H1 (cell line): Measurements from ENCODE around the gene PAX9. TPM values are rescaled to one million over a fixed set of nuclear protein-coding genes. Genes with fewer than 3 reads are reported as not detected.
A peak's percentile ranks its signal among the peaks of the same experiment; 100 is the strongest.

Experiments used
- CTCF ChIA-PET: fragments of 300-600 bp; sonication (Branson Sonifier 250); formaldehyde crosslinking; loops from one replicate; lab custom pipeline; 2021; ENCODE audit not compliant: partially characterized antibody; lab: Charles Lee
- POLR2A ChIA-PET: fragments of 300-600 bp; sonication (Branson Sonifier 250); formaldehyde crosslinking; loops from one replicate; lab custom pipeline; 2021; ENCODE audit warnings: inconsistent platforms; ENCODE audit not compliant: partially characterized antibody; lab: Charles Lee
- DNase-seq, 2 experiments: peaks; one replicate each; pipeline versions ENCODE4 v3.0.0 to v3.0.0-alpha.2; 2010 to 2022; ENCODE audit warnings: low spot score in 2 of 2, low read depth in 1 of 2, mixed read lengths in 1 of 2
- FAIRE-seq: peaks from 2 replicates; lab custom pipeline; 2011; peaks lifted over from hg19 to GRCh38; lab: Jason Lieb, UNC
- H2AFZ ChIP-seq: 2 replicates; pipeline ENCODE4 v1.8.1; 2012; ENCODE audit warnings: low read length, inconsistent platforms
- H2AK5ac ChIP-seq: 2 replicates; pipeline ENCODE4 v1.6.1; 2013; ENCODE audit warnings: low read depth, low read length
- H2BK120ac ChIP-seq: replicated peaks from 2 replicates; pipeline ENCODE3; 2013; ENCODE audit warnings: low read depth, low read length, inconsistent platforms
- H2BK12ac ChIP-seq: 2 replicates; pipeline ENCODE4 v1.6.1; 2013; ENCODE audit warnings: low read depth, low read length
- H2BK15ac ChIP-seq: 2 replicates; pipeline ENCODE4 v1.6.1; 2013; ENCODE audit warnings: low read length
- H2BK20ac ChIP-seq: 2 replicates; pipeline ENCODE4 v1.6.1; 2013; ENCODE audit warnings: low read length
- H2BK5ac ChIP-seq: 2 replicates; pipeline ENCODE4 v1.6.1; 2013; ENCODE audit warnings: low read depth, low read length
- H3K14ac ChIP-seq: 2 replicates; pipeline ENCODE4 v1.6.1; 2013; ENCODE audit warnings: inconsistent platforms; ENCODE audit not compliant: insufficient read length
- H3K18ac ChIP-seq: 2 replicates; pipeline ENCODE4 v1.6.1; 2013; ENCODE audit warnings: low read length; ENCODE audit errors: extremely low read depth
- H3K23ac ChIP-seq: 2 replicates; pipeline ENCODE4 v1.6.1; 2013; ENCODE audit warnings: inconsistent platforms; ENCODE audit not compliant: insufficient read length
- H3K23me2 ChIP-seq: 2 replicates; pipeline ENCODE4 v1.6.1; 2013; ENCODE audit warnings: low read depth, low read length
- H3K27ac ChIP-seq: 2 replicates; pipeline ENCODE4 v1.6.1; 2011; ENCODE audit warnings: low read depth, low read length, inconsistent platforms
- H3K27me3 ChIP-seq, 4 experiments: replicated peaks in 1 of 4; 1 replicate in 1 of 4; 2 replicates in 3 of 4; pipeline versions ENCODE4 v1.6.1 to v1.8.1; 2011 to 2013; ENCODE audit warnings: low read length in 3 of 4, mild to moderate bottlenecking in 3 of 4, inconsistent platforms in 2 of 4, mixed read lengths in 2 of 4, moderate library complexity in 1 of 4; ENCODE audit not compliant: control insufficient read depth in 3 of 4, insufficient read depth in 3 of 4; ENCODE audit errors: extremely low read depth in 1 of 4
- H3K36me3 ChIP-seq, 4 experiments: 2 replicates each; pipeline versions ENCODE4 v1.6.1 to v1.8.1; 2011 to 2013; ENCODE audit warnings: mild to moderate bottlenecking in 4 of 4, low read length in 3 of 4, moderate library complexity in 2 of 4, control low read depth in 1 of 4, inconsistent platforms in 1 of 4; ENCODE audit not compliant: insufficient read depth in 4 of 4, control insufficient read depth in 2 of 4
- H3K4ac ChIP-seq: replicated peaks from 2 replicates; pipeline ENCODE3; 2013; ENCODE audit warnings: low read length, low read depth, mixed read lengths, inconsistent platforms; ENCODE audit not compliant: insufficient read length
- H3K4me1 ChIP-seq, 4 experiments: replicated peaks in 1 of 4; 1 replicate in 1 of 4; 2 replicates in 3 of 4; pipeline versions ENCODE4 v1.6.1 to v1.8.1; 2011 to 2013; ENCODE audit warnings: low read length in 3 of 4, inconsistent platforms in 2 of 4, mixed read lengths in 1 of 4; ENCODE audit not compliant: insufficient read depth in 4 of 4, control insufficient read depth in 3 of 4
- H3K4me2 ChIP-seq, 2 experiments: 2 replicates each; pipeline versions ENCODE4 v1.6.1 to v1.8.1; 2011 to 2013; ENCODE audit warnings: low read depth in 2 of 2, low read length in 2 of 2, control low read depth in 1 of 2, inconsistent platforms in 1 of 2, mild to moderate bottlenecking in 1 of 2; ENCODE audit not compliant: insufficient read depth in 1 of 2
- H3K4me3 ChIP-seq, 4 experiments: fragments of 200-600, 300-600 bp in 1 of 4; sonication (generic), shearing (Covaris generic), sonication (Bioruptor Twin) in 1 of 4; 2 replicates each; pipeline versions ENCODE4 v1.5.1 to v1.8.1; 2011 to 2016; ENCODE audit warnings: low read length in 4 of 4, low read depth in 3 of 4, control low read depth in 2 of 4, inconsistent platforms in 2 of 4, mild to moderate bottlenecking in 2 of 4, mixed read lengths in 1 of 4, moderate library complexity in 1 of 4; ENCODE audit not compliant: insufficient read depth in 2 of 4; ENCODE audit errors: extremely low read depth in 1 of 4
- H3K56ac ChIP-seq: replicated peaks from 2 replicates; pipeline ENCODE3; 2013; ENCODE audit warnings: low read depth, mild to moderate bottlenecking, mixed read lengths, low read length, inconsistent platforms; ENCODE audit not compliant: insufficient read length
- H3K79me1 ChIP-seq: 2 replicates; pipeline ENCODE4 v1.6.1; 2013; ENCODE audit warnings: low read depth, low read length, control low read depth
- H3K79me2 ChIP-seq, 2 experiments: 2 replicates each; pipeline versions ENCODE4 v1.6.1 to v1.8.1; 2012 to 2013; ENCODE audit warnings: low read length in 2 of 2, mild to moderate bottlenecking in 2 of 2, inconsistent platforms in 1 of 2; ENCODE audit not compliant: insufficient read depth in 2 of 2, control insufficient read depth in 1 of 2
- H3K9ac ChIP-seq, 4 experiments: replicated peaks in 1 of 4; 1 replicate in 1 of 4; 2 replicates in 3 of 4; pipeline versions ENCODE4 v1.6.1 to v1.8.1; 2011 to 2013; ENCODE audit warnings: low read depth in 3 of 4, low read length in 3 of 4, control low read depth in 2 of 4, mild to moderate bottlenecking in 2 of 4, moderate library complexity in 2 of 4, inconsistent platforms in 1 of 4; ENCODE audit errors: extremely low read depth in 1 of 4
- H3K9me3 ChIP-seq, 2 experiments: 2 replicates each; pipeline versions ENCODE4 v1.6.1 to v1.8.1; 2012 to 2013; ENCODE audit warnings: mild to moderate bottlenecking in 2 of 2, moderate library complexity in 2 of 2, control low read depth in 1 of 2, inconsistent platforms in 1 of 2, low read depth in 1 of 2, low read length in 1 of 2, mixed read lengths in 1 of 2; ENCODE audit not compliant: insufficient read depth in 2 of 2
- H4K20me1 ChIP-seq, 2 experiments: replicated peaks in 1 of 2; 2 replicates each; pipeline versions ENCODE3 to v1.8.1; 2011 to 2013; ENCODE audit warnings: inconsistent platforms in 2 of 2, low read length in 2 of 2, mild to moderate bottlenecking in 1 of 2; ENCODE audit not compliant: insufficient read depth in 2 of 2, control insufficient read depth in 1 of 2
- H4K5ac ChIP-seq: 2 replicates; pipeline ENCODE4 v1.6.1; 2013; ENCODE audit warnings: low read length, low read depth, mixed read lengths, inconsistent platforms; ENCODE audit not compliant: insufficient read length
- H4K8ac ChIP-seq: 2 replicates; pipeline ENCODE4 v1.8.0; 2013; ENCODE audit warnings: mild to moderate bottlenecking, moderate library complexity, low read length, inconsistent platforms; ENCODE audit not compliant: insufficient read depth; ENCODE audit errors: extremely low read depth
- H4K91ac ChIP-seq: replicated peaks from 2 replicates; pipeline ENCODE3; 2013; ENCODE audit warnings: low read length, mixed read lengths, inconsistent platforms; ENCODE audit not compliant: insufficient read length
- BCL11A ChIP-seq, 2 experiments: IDR thresholded peaks; one replicate each; pipeline ENCODE4 v1.6.1; 2011; ENCODE audit warnings: low read depth in 2 of 2, low read length in 2 of 2, mild to moderate bottlenecking in 2 of 2
- CHD2 ChIP-seq: IDR thresholded peaks from 2 replicates; pipeline ENCODE4 v1.6.1; 2012; ENCODE audit warnings: low read length, improper control_type of control experiment
- EZH2 ChIP-seq: fragments of 200-600 bp; sonication (generic); IDR thresholded peaks from 2 replicates; pipeline ENCODE4 v1.7.1; 2012; ENCODE audit warnings: low read depth, mild to moderate bottlenecking, moderate library complexity, low read length, inconsistent platforms; ENCODE audit not compliant: severe bottlenecking
- KDM1A ChIP-seq: fragments of 200-600, 300-600 bp; sonication (generic); IDR thresholded peaks from 2 replicates; pipeline ENCODE4 v1.7.1; 2016; ENCODE audit warnings: mild to moderate bottlenecking, low read length, borderline replicate concordance
- KDM4A ChIP-seq: IDR thresholded peaks from one replicate; pipeline ENCODE4 v1.7.1; 2012; ENCODE audit warnings: low read depth, mild to moderate bottlenecking, moderate library complexity, low read length, inconsistent platforms; ENCODE audit not compliant: severe bottlenecking
- POU5F1 ChIP-seq: IDR thresholded peaks from 2 replicates; pipeline ENCODE4 v1.6.1; 2011; ENCODE audit warnings: low read depth, mild to moderate bottlenecking, low read length, moderate library complexity
- RFX5 ChIP-seq: IDR thresholded peaks from 2 replicates; pipeline ENCODE4 v1.6.1; 2011; ENCODE audit warnings: low read depth, low read length, improper control_type of control experiment, borderline replicate concordance
- RXRA ChIP-seq: IDR thresholded peaks from 2 replicates; pipeline ENCODE4 v1.6.1; 2011; ENCODE audit warnings: low read depth, mild to moderate bottlenecking, low read length, moderate library complexity; ENCODE audit not compliant: insufficient read depth
- SP1 ChIP-seq: IDR thresholded peaks from 2 replicates; pipeline ENCODE4 v1.6.1; 2011; ENCODE audit warnings: low read depth, low read length
- SP2 ChIP-seq: IDR thresholded peaks from 2 replicates; pipeline ENCODE4 v1.6.1; 2012; ENCODE audit warnings: mild to moderate bottlenecking, low read length, inconsistent platforms
- SRF ChIP-seq: IDR thresholded peaks from 2 replicates; pipeline ENCODE4 v1.6.1; 2011; ENCODE audit warnings: mild to moderate bottlenecking, low read depth, low read length, moderate library complexity
- TBP ChIP-seq: IDR thresholded peaks from 2 replicates; pipeline ENCODE4 v1.6.1; 2011; ENCODE audit warnings: low read depth, low read length, improper control_type of control experiment
- TCF12 ChIP-seq: IDR thresholded peaks from 2 replicates; pipeline ENCODE4 v1.6.1; 2011; ENCODE audit warnings: low read depth, mild to moderate bottlenecking, low read length
- ZNF274 ChIP-seq: IDR thresholded peaks from 2 replicates; pipeline ENCODE4 v1.7.0; 2012; ENCODE audit warnings: low read length, borderline replicate concordance; ENCODE audit errors: extremely low read depth
- WGBS, 2 experiments: shearing (Covaris generic) in 1 of 2; methylation state at CpG; one replicate each; pipeline versions ENCODE4 v1.1.6 to v1.1.7; 2013 to 2015; ENCODE audit warnings: low lambda C conversion rate in 2 of 2, mixed read lengths in 2 of 2, inconsistent platforms in 1 of 2, low coverage in 1 of 2, missing lambda C conversion rate in 1 of 2; ENCODE audit not compliant: insufficient replicate concordance in 2 of 2, insufficient coverage in 1 of 2, insufficient read length in 1 of 2; ENCODE audit errors: extremely low coverage in 1 of 2, missing lambda C conversion rate in 1 of 2; 5-methylcytosine and 5-hydroxymethylcytosine counted together
- polyA plus RNA-seq, 7 experiments: library from polyadenylated mRNA; depleted of rRNA in 3 of 7; stranded (reverse) in 5 of 7; unstranded in 2 of 7; fragments of >200 nt in 5 of 7; fragments of 200-250 nt in 2 of 7; gene quantifications; 1 replicate in 5 of 7; 2 replicates in 1 of 7; 4 replicates in 1 of 7; pipeline versions ENCODE4 v1.2.1 to v1.2.3, GENCODE V29; 2011 to 2013; ENCODE audit warnings: missing spikeins in 2 of 7, mixed read lengths in 2 of 7
- total RNA-seq: library from RNA; stranded (reverse); fragmentation: NEBNext Ultra II Directional; extraction: Animal tissue kit (Norgen Biotek cat#: 25700); gene quantifications from 2 replicates; pipeline ENCODE4 v1.2.1, GENCODE V29; 2021

PAX9 gene
- total and polyA plus RNA-seq, 2 of the 8 experiments (the other 6 are each of a cell fraction or from before 2014, with no cell fraction given) = 0.05 TPM; not detected in 1

GRCh38 chr14:36626151-36626550, 35.5 kb upstream of the PAX9 start:
- Histone ChIP-seq H4K91ac (no peak overlapping the region), H3K79me2 (no peaks in the 10 kb centered on the region), H2BK5ac (no peak overlapping the region), H3K4me1 (peaks cover 0 to 5% (median 0%) of the 10 kb centered on the region in 4 experiments; a peak in 1 of 7 replicates), H3K4ac (no peak overlapping the region), H3K23me2 (peaks cover 2% of the 10 kb centered on the region; the same call in 1 of the 2 replicates), H3K9ac (no peak overlapping the region), H2AFZ (peak overlapping the region; percentile 67; the same call in 1 of the 2 replicates), H2AK5ac (no peak overlapping the region), H2BK12ac (no peak overlapping the region), H3K79me1 (no peaks in the 10 kb centered on the region), H3K56ac (no peak overlapping the region), H2BK120ac (no peak overlapping the region), H2BK20ac (no peak overlapping the region), H3K18ac (no peak overlapping the region), H3K36me3 (no peaks in the 10 kb centered on the region), H3K27ac (no peak overlapping the region), H2BK15ac (no peak overlapping the region), H3K9me3 (no peaks in the 10 kb centered on the region; a peak in 1 of 4 replicates), H4K5ac (no peak overlapping the region), H3K4me3 (no peak overlapping the region), H3K14ac (no peak overlapping the region), H3K4me2 (no peak overlapping the region), H4K8ac (no peak overlapping the region), H3K23ac (no peak overlapping the region), H3K27me3 (no peaks in the 10 kb centered on the region), H4K20me1 (no peaks in the 10 kb centered on the region)
- ChIA-PET POLR2A (no interaction called here), CTCF (interaction anchor here (0.5 to 4.3 kb wide), 12 partner anchors 7 to 525 kb away, joined by 3 to 25 read pairs (median 4); no protein-coding TSS in a partner anchor)
- no peak for TF ChIP-seq TCF12
- TF ChIP-seq KDM4A = no peak
- TF ChIP-seq SP2 = no peak
- no peak for TF ChIP-seq KDM1A
- TF ChIP-seq EZH2 = no peak
- TF ChIP-seq CHD2 = no peak
- no peak for TF ChIP-seq SRF
- no peak for TF ChIP-seq RXRA
- TF ChIP-seq BCL11A (IDR thresholded peaks at IDR 0.05; ENCODE audit: low read depth in 2 of 2, low read length in 2 of 2) = no peak
- no peak for TF ChIP-seq TBP
- TF ChIP-seq POU5F1 = no peak
- TF ChIP-seq SP1 = no peak
- TF ChIP-seq RFX5 = no peak
- TF ChIP-seq ZNF274 = no peak
- DNase-seq (no peak), FAIRE-seq (no peak)
- 93% methylated on average over 4 of the region's 4 CpGs; no CpG with 5 or more reads in 1 of the 2 experiments for WGBS, 2 experiments
